H1 (cell line): ENCODE data around the gene ZSCAN5A. TPM values are rescaled to one million over a fixed set of nuclear protein-coding genes. Genes with fewer than 3 reads are reported as not detected.

Experiments used
- HDAC2 ChIP-seq, 2 experiments: fragments of 300-600 bp in 1 of 2; sonication (generic) in 1 of 2; IDR thresholded peaks; 2 replicates each; pipeline ENCODE4 v1.6.1; 2011 to 2012; ENCODE audit warnings: low read depth in 2 of 2, low read length in 2 of 2, mild to moderate bottlenecking in 2 of 2, moderate library complexity in 2 of 2, borderline replicate concordance in 1 of 2, inconsistent platforms in 1 of 2
- polyA plus RNA-seq, 7 experiments: library from polyadenylated mRNA; depleted of rRNA in 3 of 7; stranded (reverse) in 5 of 7; unstranded in 2 of 7; fragments of >200 nt in 5 of 7; fragments of 200-250 nt in 2 of 7; gene quantifications; 1 replicate in 5 of 7; 2 replicates in 1 of 7; 4 replicates in 1 of 7; pipeline versions ENCODE4 v1.2.1 to v1.2.3, GENCODE V29; 2011 to 2013; ENCODE audit warnings: missing spikeins in 2 of 7, mixed read lengths in 2 of 7
- total RNA-seq: library from RNA; stranded (reverse); fragmentation: NEBNext Ultra II Directional; extraction: Animal tissue kit (Norgen Biotek cat#: 25700); gene quantifications from 2 replicates; pipeline ENCODE4 v1.2.1, GENCODE V29; 2021

ZSCAN5A gene
- total and polyA plus RNA-seq, 2 of the 8 experiments (the other 6 are each of a cell fraction or from before 2014, with no cell fraction given) = 8.6 to 11.0 TPM

DNA sequence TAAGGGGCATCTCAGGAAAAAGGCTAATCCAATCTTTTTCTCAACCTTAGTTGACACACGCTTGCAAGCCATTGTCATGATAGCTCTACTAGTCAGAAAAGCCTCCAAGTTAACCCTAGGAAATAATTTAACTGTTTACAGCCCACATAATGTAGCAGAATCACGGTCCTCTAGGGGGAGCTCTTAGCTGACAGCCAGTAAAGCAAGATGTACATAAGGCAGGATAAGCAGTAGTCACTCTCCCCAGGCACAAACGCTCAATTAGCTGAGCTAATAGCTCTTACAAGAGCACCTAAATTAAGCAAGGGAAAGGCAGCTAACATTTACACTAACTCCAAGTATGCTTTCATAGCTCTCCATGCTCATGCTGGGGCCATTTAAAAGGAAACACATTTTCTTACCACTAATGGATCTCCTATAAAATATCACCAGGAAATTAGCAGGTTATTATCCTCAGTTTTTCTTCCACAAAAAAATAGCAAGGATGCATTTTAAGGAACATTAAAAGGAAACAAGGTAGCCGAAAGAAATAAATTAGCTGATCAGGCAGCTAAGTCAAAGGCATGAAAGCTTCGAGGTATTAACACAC is 33.7 kb upstream of the ZSCAN5A start (continued):
- TF ChIP-seq HDAC2 (IDR thresholded peaks at IDR 0.05; ENCODE audit: borderline replicate concordance in 1 of 2, low read depth in 2 of 2, low read length in 2 of 2) = peak; percentile 60 to 99; a peak in 2 of 4 replicates
